ENCODE results near the gene GDPGP1. TPM values are rescaled to one million over a fixed set of nuclear protein-coding genes. Genes with fewer than 3 reads are reported as not detected.
A peak's percentile ranks its signal among the peaks of the same experiment; 100 is the strongest.
"Not testable (repeated sequence)": the region's sequence is repeated elsewhere in the genome, so short reads cannot be mapped to it uniquely, and the experiment has no call there.

The GDPGP1 gene
- total RNA-seq, 1 donor from 2014 or later, result 16.9 TPM

DNA sequence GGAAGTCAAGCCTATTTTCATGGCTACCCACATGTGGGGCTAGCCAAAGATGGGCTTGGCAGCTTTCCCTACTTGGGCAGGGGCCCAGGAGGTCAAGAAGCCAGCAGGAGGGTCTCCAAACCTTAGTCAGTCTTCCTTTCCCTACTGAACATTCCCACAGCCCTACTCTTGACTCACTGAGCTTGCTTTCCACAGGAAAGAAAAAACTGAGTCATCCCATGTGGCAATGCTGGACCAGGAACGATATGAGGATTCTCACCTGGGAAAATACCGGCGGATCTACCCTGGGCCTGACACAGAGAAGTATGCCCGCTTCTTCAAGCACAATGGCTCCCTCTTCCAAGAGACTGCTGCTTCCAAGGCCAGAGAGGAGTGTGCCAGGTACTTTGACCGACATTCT lies 27.8 kb downstream of the GDPGP1 start:
- DNase-seq (ENCODE audit: low spot score), result no peak

DNA sequence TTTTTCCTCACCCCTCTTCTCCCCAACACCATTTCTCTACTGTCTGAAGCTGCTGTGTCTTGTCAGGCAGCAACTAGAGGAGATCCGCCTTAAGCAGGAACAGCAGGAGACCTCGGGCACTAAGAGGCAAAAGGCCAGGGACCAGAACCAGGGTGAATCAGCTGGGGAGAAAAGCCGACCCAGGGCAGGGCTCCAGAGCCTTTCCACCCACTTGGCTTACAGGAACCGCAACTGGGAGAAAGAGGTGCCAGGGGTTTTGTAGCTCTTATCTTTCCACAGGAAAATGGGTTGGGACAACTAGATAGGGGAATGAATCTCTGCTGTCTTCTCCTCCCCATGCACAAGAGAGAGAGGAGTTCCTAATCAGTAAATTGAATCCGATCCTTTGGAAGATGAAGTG lies 28.4 kb downstream of the GDPGP1 start:
- DNase-seq (ENCODE audit: low spot score), result no peak

DNA sequence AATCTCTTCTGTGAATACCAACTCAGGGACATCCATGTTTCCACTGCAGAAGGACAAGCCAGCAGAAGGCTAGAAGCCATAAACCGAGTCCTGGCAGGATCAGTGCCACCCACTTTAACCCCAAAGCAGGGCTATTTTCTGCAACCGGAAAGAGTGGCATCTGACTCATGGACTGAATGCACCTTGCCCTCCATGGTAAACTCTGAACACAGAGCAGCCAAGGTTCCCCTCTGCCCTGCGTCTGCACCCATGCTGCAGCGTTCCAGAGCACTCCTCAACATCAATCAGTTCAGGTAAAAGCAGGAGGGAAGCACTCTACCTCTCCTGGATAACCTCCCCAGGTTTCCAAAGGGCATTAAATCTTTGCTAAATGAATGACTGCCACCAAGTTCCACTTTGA lies 30.7 kb downstream of the GDPGP1 start:
- DNase-seq (ENCODE audit: low spot score), result peak; percentile 56

DNA sequence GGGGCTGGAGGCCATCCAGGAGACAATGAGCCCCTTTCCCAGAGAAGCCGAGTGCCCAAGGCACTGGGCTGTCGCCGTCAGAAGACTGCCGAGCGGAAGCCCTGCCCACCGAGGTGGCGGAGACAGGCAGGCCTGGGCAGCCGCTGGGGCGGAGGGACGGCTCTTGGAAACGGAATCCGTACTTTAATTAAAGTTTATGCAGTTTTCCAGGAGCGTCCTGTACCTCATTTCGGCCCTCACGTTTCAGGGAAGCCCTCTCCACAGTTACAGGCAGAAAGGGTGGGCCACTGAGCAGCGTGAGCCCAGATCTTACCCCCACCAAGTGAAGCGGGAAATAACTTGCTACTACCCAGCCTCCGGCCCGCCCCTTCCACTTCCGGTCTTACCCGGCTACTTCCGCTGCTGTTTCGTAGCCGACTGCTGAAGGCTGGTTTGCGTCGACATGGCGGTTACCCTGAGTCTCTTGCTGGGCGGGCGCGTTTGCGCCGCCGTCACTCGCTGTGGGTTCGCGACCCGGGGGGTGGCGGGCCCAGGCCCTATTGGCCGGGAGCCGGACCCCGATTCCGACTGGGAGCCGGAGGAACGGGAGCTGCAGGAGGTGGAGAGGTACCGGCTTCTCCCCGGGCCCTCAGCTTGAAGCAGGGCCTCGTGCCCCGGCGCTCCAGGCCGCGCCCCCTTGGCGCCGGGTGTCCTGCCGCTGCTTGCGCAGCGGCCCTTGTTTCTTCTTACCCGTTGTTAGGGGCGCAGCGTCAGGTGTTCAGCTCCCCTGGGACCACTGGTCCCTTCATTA lies 31.5 kb downstream of the GDPGP1 start, which contains the start of gene NGRN:
TSS of gene NGRN (plus strand) at position 402 of the 790 bp plus-strand sequence. CDS start at position 443, 41 bp downstream.
- DNase-seq (ENCODE audit: low spot score), result peak; percentile 94

DNA sequence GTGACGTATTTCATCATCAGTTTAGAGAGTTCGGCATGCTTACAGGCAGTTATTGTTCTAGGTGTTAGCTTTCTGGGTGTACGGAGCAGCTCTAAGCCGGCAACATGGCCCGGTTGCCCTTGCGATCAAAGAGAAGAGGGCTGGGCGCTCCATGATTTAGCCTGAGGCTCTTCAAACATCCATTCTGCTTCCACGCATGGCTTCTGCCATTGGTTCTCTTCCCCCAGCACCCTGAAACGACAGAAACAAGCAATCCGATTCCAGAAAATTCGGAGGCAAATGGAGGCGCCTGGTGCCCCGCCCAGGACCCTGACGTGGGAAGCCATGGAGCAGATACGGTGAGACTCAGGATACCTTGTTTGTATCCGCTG lies 32.0 kb downstream of the GDPGP1 start:
- DNase-seq (ENCODE audit: low spot score), result no peak

DNA sequence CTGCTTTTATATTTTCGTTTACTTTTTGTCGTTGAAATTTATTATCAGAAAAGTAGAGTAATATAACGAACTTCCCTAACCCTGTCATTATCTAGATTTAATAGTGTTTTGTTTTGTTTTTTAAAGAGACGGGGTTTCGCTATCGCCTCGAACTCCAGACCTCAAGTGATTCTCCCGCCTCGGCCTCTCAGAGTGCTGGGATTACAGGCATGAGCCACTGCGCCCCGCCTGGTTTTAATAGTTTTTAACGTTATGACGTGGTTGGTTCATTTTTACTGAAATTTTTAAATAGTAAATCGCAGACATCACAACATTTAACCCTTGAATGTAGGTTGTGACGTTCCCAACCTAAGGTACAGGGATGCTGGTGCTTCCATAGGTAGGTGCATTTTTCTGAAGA lies 32.5 kb downstream of the GDPGP1 start:
- no peak for DNase-seq (ENCODE audit: low spot score)

DNA sequence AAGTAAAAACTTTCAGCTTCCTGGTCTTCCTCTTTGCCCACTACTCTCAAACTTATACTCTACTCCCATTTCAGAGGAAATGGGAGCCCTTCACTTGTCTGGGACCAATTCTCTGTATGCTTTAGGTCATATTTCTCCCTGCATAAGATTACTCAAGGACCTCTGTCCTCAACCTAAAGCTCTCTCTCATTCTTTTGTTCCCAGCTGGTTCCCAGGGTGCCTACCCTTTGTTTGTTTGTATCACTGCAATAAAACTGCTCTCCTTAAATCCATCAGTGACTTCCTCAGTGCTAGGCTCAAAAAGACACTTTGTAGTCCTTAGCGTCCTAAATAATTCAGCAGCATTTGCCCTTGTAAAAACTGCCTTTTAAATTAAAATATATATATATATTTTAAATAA lies 34.4 kb downstream of the GDPGP1 start:
- no peak for DNase-seq (ENCODE audit: low spot score)

DNA sequence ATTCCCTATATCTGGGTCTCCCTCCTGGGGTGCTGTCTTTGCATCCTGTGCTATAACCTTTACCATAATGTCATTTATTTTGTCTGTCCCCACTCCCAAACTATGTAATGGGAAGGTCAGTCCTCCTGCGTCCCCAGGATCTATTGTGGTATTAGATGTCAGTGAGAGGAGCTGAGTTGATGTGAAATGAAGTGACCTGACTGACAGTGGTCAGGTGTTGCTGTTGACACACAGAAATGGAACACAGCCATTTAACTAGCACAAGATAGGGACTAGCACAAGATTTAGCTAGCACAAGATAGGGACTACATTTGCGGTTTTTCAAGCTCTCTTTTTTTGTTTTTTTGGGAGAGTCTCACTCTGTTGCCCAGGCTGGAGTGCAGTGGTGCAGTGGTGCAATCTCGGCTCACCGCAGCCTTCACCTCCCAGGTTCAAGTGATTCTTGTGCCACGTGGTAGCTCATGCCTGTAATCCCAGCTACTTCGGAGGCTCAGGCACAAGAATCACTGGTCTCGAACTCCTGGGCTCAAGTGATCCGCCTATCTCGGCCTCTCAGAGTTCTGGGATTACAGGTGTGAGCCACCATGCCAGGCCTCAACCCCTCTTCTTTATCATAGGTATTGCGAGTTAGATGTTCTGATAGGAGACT lies 36.6 kb downstream of the GDPGP1 start:
- no peak for DNase-seq (ENCODE audit: low spot score)

DNA sequence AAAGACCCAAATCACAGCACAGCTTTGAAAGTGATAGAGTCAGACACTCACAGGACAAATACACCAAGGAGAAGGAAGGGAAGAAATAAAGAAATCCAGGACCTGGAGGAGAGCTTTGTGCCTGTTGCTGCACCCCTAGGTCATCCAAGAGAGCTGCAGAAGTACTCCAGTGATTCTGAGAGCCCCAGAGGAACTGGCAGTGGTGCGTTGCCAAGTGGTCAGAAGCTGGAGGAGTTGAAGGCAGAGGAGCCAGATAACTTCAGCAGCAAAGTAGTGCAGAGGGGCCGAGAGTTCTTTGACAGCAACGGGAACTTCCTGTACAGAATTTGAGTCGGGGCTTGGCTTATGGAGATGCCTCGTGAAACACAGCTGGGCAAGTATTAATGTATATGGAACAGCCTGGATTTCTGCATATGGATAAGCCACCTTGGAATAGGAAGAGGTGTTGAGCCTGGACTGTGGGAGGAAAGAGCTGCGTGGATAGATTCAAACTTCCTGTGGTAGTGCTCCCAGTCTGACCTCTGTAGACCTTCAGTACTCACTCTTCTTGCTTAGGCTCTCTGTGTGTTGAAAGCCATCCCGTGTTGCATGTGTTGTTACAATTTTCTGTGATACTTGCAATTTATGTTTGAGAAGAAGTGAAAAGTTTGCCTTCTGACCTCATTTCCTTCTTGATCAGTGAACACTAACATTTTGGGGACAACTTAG lies 37.6 kb downstream of the GDPGP1 start:
- DNase-seq (ENCODE audit: low spot score), result no peak

DNA sequence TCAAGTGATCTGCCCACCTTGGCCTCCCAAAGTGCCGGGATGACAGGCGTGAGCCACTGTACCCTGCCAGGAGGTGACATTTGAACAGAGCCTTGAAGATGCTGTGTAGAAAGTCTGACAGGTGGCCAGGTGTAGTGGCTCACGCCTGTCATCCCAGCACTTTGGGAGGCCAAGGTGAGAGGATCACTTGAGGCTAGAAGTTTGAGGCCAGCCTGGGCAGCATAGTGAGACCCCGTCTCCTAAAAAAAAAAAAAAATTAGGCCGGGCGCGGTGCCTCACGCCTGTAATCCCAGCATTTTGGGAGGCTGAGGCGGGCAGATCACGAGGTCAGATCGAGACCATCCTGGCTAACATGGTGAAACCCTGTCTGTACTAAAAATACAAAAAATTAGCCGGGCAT lies 44.5 kb downstream of the GDPGP1 start:
- not testable (repeated sequence) for DNase-seq (ENCODE audit: low spot score)

DNA sequence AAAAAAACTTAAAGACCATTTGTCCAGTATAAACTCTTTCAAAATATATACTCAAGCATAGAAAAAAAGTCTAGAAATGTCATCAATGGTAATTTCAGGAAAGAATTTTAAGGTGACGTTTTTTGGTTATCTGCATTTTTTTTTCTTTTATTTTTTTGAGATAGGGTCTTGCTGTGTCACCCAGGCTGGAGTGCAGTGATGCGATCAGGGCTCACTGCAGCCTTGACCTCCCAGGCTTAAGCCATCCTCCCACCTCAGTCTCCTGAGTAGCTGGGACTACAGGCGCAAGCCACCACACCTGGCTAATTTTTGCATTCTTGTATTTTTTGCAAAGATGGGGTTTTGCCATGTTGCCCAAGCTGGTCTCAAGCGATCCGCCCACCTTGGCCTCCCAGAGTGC lies 46.7 kb downstream of the GDPGP1 start:
- not testable (repeated sequence) for DNase-seq (ENCODE audit: low spot score)

DNA sequence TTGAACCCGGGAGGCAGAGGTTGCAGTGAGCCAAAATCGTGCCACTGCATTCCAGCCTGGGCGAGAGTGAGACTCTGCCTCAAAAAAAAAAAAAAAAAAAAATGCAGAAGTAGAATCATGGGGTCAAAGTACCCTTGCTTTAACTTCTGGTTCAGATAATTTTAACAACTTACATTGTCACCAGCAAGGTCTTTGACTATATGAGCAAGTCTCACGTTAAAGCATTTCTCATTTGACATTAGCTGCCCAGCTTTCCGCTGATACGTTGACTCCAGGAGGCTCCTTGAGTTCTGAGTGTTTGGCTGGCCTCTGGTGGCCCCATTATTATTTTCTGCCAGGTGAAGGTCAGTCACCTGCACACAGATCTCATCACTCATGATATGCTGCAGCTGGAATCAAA lies 47.6 kb downstream of the GDPGP1 start:
- not testable (repeated sequence) for DNase-seq (ENCODE audit: low spot score)

DNA sequence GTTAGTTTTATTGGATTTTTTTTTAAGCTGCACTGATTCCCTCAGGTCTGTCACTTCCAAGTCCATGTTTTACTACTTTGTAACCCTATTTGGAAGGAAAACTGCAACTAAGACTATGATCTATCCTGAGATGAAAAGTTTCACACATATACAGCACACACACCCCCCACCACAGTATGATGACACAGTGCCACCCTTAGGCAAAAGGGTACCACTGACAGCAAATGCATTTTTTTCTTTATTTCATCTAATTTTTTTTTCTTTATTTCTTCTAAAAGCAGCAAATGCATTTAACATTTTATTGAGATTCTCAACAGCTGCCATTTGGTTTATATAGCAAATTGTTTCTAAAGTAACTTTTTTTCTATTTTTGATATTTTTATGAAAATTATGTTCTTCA lies 52.7 kb downstream of the GDPGP1 start:
- no peak for DNase-seq (ENCODE audit: low spot score)

DNA sequence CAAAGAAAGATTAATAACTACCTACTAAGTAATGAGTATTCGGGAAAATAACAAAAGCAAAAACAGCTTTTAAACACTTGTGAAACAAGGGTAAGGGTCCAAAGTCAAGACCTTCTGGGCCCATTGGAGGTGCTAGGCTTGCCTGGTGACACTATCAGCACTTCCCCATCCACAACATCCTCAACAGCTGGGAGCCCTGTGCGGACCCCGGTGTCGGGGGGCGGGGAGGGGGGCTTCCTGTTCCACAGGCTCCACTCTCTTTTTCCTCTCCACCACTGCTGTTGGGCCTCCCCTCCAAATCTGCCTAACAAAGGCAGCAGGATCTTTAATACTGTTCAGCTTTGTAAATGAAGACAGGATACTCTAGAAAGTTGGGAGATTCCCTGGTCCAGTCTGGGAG lies 53.1 kb downstream of the GDPGP1 start:
- no peak for DNase-seq (ENCODE audit: low spot score)

DNA sequence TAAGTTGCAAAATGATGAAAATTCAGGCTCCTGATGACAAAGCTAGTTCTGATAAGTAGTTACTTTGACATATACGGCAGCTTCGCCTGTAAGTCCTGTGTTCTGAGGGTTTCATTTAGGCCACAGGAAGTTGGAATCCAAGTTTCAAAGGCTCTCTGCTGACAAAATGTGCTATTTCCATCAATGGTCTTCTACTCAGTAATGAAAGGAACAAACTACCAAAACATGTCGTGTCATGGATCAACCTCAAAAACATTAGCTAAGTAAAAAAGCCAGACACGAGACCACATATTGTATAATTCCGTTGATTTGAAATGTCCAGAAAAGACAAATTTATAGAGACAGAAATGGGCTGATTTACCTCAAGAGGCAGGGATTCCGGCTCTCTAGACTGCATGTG lies 53.9 kb downstream of the GDPGP1 start:
- no peak for DNase-seq (ENCODE audit: low spot score)

DNA sequence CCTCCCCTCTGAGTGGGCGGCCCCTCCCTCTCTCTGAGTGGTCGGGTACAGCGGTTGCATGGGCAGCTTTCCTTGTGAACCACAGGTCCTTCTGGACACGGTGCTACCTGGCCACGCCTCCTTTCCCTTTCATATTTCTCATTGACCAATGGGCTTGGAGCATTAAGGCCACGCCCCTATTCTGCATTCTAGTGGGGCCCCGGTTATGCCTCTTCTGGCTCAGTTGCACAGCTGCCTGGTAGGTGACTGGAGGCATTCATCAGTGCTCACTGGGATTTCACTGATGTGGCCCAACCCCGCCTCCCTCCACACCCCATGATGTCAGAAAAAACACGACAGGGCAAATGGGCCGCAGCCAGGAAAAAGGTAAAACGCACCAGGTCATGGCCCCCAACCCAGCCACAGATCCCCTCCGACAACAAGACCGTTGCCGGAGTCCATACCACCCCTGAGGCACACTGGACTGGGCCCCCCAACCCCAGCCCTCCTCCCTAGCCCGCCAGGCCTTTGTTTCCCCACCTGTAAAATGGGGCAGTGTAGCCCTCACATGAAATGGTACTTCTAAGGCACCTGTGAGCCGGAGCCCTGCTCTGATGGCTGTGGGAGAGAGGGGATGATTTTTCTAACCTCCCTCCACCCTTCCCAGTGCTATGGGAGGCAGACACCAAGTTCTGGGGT lies 57.8 kb downstream of the GDPGP1 start:
- DNase-seq (ENCODE audit: low spot score), result no peak

DNA sequence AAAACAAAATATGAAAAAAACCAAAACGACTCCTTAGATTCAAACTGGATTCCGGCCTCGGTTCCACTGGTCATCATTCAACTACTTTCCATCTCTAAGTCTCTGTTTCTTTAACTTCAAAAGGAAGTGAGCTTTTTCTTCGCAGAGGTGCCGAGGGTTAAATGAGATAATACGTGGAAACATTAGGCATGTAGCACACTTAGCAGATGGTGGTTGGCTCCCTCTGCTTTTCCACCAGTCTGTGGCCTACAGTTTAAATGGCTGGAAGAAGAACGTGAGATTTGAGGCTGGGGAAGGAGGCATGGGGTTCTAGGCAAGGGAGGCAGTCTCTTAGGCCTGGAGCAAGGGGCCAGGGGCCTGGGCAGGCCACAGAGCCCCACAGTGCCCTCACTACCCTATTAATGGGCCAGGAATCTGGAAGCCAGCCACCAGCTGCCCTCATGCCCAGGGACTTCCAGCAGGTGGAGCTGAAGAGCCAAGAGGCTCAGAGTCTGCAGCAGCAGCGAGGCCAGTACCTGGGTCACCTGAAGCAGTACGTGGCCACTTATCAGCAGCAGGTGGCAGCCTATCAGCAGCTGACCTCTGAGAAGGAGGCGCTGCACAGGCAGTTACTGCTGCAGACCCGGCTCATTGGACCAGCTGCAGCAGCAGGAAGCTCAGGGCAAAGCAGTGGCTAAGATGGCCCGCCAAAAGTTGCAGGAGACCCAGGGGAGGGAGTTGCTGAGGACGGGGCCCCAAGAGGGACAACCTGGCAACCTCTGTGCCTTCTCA lies 59.2 kb downstream of the GDPGP1 start:
- peak; percentile 85 for DNase-seq (ENCODE audit: low spot score)

DNA sequence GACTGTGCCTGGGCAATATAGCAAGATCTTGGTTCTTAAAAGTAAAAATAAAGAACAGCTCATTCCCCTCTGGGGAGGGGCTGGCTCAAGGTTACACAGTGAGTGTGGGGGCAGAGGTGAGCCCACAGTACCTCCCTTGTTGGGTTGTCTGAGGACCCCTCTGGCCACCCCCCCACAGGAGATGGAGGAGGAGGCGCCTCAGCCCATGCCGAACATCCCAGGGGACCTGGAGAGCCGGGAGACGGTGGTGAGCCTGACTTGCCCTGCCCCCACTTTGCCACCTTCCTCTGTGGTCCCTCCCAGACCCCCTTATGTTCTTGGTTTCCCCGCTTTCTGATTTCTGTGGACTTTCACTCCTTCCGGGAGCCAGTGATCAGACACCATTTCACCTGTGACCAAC lies 60.1 kb downstream of the GDPGP1 start:
- no peak for DNase-seq (ENCODE audit: low spot score)

DNA sequence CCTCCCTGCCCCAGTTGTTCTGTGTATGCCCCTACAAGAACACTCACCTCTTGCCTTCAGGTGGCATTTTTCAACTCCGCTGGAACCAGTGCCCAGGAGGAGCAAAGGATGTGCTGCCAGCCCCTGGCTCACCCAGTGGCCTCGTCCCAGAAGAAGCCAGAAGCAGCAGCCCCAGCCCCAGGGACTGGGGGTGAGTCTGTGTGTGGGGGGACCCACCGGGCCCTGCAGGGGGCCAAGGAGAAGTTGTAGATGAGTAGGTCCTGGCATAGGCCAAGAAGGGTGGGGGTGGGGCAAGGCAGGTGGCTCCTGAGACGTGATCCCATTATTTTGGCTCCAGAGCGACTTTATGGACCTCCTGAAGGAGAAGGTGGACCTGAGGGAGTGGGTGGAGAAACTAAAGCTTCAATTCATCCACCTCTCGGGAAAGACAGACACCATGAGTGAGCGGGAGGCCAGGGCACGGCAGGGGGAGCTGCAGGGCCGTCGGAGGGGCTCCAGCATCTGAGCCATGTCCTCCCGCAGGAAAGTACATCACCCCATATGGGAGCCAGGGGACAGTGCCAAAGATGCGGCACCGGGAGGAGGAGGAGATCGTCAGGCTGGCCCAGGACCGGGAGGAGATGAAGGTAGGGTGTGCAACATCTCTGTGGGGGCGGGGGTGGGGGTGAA lies 60.7 kb downstream of the GDPGP1 start:
- no peak for DNase-seq (ENCODE audit: low spot score)

DNA sequence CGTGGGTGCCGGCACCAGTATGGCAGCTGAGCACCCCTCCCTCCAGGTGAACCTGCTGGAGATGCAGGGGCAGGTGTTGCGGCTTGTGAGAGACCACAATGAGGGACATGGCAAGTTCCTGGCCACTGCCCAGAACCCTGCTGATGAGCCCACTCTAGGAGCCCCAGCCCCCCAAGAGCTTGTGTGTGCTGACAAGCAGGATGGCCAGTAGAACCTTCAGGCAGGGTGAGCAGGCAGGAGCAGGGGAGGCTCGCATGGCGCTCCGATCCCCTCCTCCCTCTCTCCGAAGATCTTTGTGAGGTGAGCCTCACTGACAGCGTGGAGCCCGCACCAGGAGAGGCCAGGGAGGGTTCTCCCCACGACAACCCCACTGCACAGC lies 61.2 kb downstream of the GDPGP1 start:
- DNase-seq (ENCODE audit: low spot score), result no peak
